HG03139 (cell line): ENCODE measurements around the gene ATCAY.
"Not testable (repeated sequence)": the region's sequence is repeated elsewhere in the genome, so short reads cannot be mapped to it uniquely, and the experiment has no call there.

Experiments used
- ATAC-seq: cut with Tn5 transposase; IDR thresholded peaks from one replicate; pipeline ENCODE4 v1.9.1; 2021; ENCODE audit not compliant: unreplicated experiment

ATCAY gene

GRCh38 chr19:3855320-3855719 lies 25.2 kb upstream of the ATCAY start:
- no peak for ATAC-seq

- ATAC-seq = no peak
These were observed 23.0 kb upstream of the ATCAY start for GRCh38 chr19:3857449-3858003.

GRCh38 chr19:3860499-3860898 lies 20.0 kb upstream of the ATCAY start:
- no peak for ATAC-seq

GRCh38 chr19:3862826-3863500 lies 17.5 kb upstream of the ATCAY start:
- ATAC-seq = no peak

- ATAC-seq = no peak
These were observed 16.8 kb upstream of the ATCAY start for GRCh38 chr19:3863648-3864047.

- no peak for ATAC-seq
These were observed 13.4 kb upstream of the ATCAY start for GRCh38 chr19:3866910-3867638.

GRCh38 chr19:3867971-3868769 lies 12.3 kb upstream of the ATCAY start:
- no peak for ATAC-seq

GRCh38 chr19:3868770-3869456 lies 11.6 kb upstream of the ATCAY start, which contains the start of gene ZFR2:
Gene ZFR2 (minus strand): TSS chr19:3869038. CDS start chr19:3869017, 21 bp downstream.
- no peak for ATAC-seq

- no peak for ATAC-seq
These were observed 7.3 kb upstream of the ATCAY start for GRCh38 chr19:3873151-3873550.

GRCh38 chr19:3874695-3875094 lies 5.8 kb upstream of the ATCAY start:
- not testable (repeated sequence) for ATAC-seq

- no peak for ATAC-seq
These were observed 829 bp upstream of the ATCAY start for GRCh38 chr19:3879656-3880055.

GRCh38 chr19:3881272-3882040 lies 971 bp downstream of the ATCAY start:
- no peak for ATAC-seq

- no peak for ATAC-seq
These were observed 1.5 kb downstream of the ATCAY start for GRCh38 chr19:3882041-3882384.

- no peak for ATAC-seq
These were observed 10.1 kb downstream of the ATCAY start for GRCh38 chr19:3890591-3890990.

GRCh38 chr19:3893509-3894179 lies 13.2 kb downstream of the ATCAY start:
- ATAC-seq = no peak

GRCh38 chr19:3894959-3895358 lies 14.5 kb downstream of the ATCAY start:
- ATAC-seq = not testable (repeated sequence)

GRCh38 chr19:3895788-3896187 lies 15.3 kb downstream of the ATCAY start:
- no peak for ATAC-seq

- ATAC-seq = no peak
These were observed 17.5 kb downstream of the ATCAY start for GRCh38 chr19:3897936-3898335.

- ATAC-seq = no peak
These were observed 17.9 kb downstream of the ATCAY start for GRCh38 chr19:3898426-3898825.
